ENCODE measurements around the gene SYTL3. TPM values are rescaled to one million over a fixed set of nuclear protein-coding genes. Genes with fewer than 3 reads are reported as not detected.

Gene SYTL3
- total and polyA plus RNA-seq, 2 of the 8 experiments (the other 6 are each of a cell fraction or from before 2014, with no cell fraction given) = 0.27 to 0.99 TPM

DNA sequence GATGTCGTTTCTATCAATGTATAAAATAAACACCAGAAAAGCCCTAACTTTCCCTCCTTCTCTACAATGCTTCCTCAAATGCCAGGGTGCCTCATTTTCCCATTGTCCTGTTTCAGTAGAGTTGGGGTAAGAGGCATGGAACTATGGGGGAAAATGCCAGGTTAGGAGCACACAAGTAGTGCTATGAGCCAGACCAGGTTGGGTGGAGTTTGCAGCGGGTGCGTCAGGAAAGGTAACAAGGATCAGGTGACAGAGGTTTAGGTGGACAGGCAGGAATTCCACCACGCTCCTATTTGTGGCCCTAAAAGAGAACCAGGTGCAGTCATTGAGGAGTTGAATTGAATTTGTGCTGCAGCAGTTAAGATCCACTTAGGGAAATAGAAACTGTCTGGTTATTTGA, 36.5 kb downstream of the SYTL3 start:
- Histone ChIP-seq H4K91ac (replicated peaks; ENCODE audit: insufficient read length, low read length) (no peak overlapping the region), H2BK20ac (ENCODE audit: low read length) (no peak overlapping the region), H3K23ac (ENCODE audit: insufficient read length) (no peak overlapping the region), H2BK15ac (ENCODE audit: low read length) (no peak overlapping the region), H3K14ac (ENCODE audit: insufficient read length) (no peak overlapping the region), H3K79me2 (ENCODE audit: control insufficient read depth in 1 of 2, insufficient read depth in 2 of 2, low read length in 2 of 2) (no peaks in the 10 kb centered on the region), H2BK5ac (ENCODE audit: low read depth, low read length) (no peak overlapping the region; the same call in 1 of the 2 replicates), H2AK5ac (ENCODE audit: low read depth, low read length) (no peak overlapping the region), H4K8ac (ENCODE audit: extremely low read depth, insufficient read depth, low read length) (no peak overlapping the region), H3K18ac (ENCODE audit: extremely low read depth, low read length) (no peak overlapping the region), H2BK12ac (ENCODE audit: low read depth, low read length) (no peak overlapping the region), H3K27me3 (replicated peaks in 1 of 4; ENCODE audit: control insufficient read depth in 3 of 4, extremely low read depth in 1 of 4, insufficient read depth in 3 of 4, low read length in 3 of 4) (no peaks in the 10 kb centered on the region), H3K4me3 (ENCODE audit: extremely low read depth in 1 of 4, insufficient read depth in 2 of 4, low read depth in 3 of 4, low read length in 4 of 4) (no peak overlapping the region), H3K4ac (replicated peaks; ENCODE audit: insufficient read length, low read depth, low read length) (no peak overlapping the region), H4K20me1 (replicated peaks in 1 of 2; ENCODE audit: control insufficient read depth in 1 of 2, insufficient read depth in 2 of 2, low read length in 2 of 2) (no peaks in the 10 kb centered on the region), H3K27ac (ENCODE audit: low read depth, low read length) (no peak overlapping the region), H2AFZ (ENCODE audit: low read length) (0 out of 2 replicates have a peak overlapping the region, but pooled peaks have one; percentile 48), H3K36me3 (ENCODE audit: control insufficient read depth in 2 of 4, insufficient read depth in 4 of 4, low read length in 3 of 4) (no peaks in the 10 kb centered on the region), H3K9me3 (ENCODE audit: insufficient read depth in 2 of 2, low read depth in 1 of 2, low read length in 1 of 2) (no peaks in the 10 kb centered on the region), H2BK120ac (replicated peaks; ENCODE audit: low read depth, low read length) (no peak overlapping the region), H3K9ac (replicated peaks in 1 of 4; ENCODE audit: extremely low read depth in 1 of 4, low read depth in 3 of 4, low read length in 3 of 4) (no peak overlapping the region), H3K23me2 (ENCODE audit: low read depth, low read length) (no peaks in the 10 kb centered on the region), H3K4me1 (replicated peaks in 1 of 4; ENCODE audit: control insufficient read depth in 3 of 4, insufficient read depth in 4 of 4, low read length in 3 of 4) (no peaks in the 10 kb centered on the region), H4K5ac (ENCODE audit: insufficient read length, low read depth, low read length) (no peak overlapping the region), H3K79me1 (ENCODE audit: low read depth, low read length) (no peaks in the 10 kb centered on the region), H3K56ac (replicated peaks; ENCODE audit: insufficient read length, low read depth, low read length) (no peak overlapping the region), H3K4me2 (ENCODE audit: insufficient read depth in 1 of 2, low read depth in 2 of 2, low read length in 2 of 2) (no peak overlapping the region)
- CTCF ChIA-PET (ENCODE audit: partially characterized antibody) = interaction anchor here (1.3 to 7.7 kb wide), 3 partner anchors 21 to 25 kb away, joined by 6 to 104 read pairs (median 17); no protein-coding TSS in a partner anchor
- WGBS, 2 experiments (ENCODE audit: extremely low coverage in 1 of 2, insufficient coverage in 1 of 2, insufficient read length in 1 of 2, insufficient replicate concordance in 2 of 2, low coverage in 1 of 2, low lambda C conversion rate in 2 of 2, missing lambda C conversion rate in 1 of 2) = 58% methylated on average over 4 of the region's 4 CpGs; no CpG with 5 or more reads in 1 of the 2 experiments
- TF ChIP-seq RXRA (IDR thresholded peaks at IDR 0.05; ENCODE audit: insufficient read depth, low read depth, low read length) (no peak), SRF (IDR thresholded peaks at IDR 0.05; ENCODE audit: low read depth, low read length) (no peak), TEAD4 (IDR thresholded peaks at IDR 0.05; ENCODE audit: low read depth, low read length) (peak; percentile 33; the same call in 1 of the 2 replicates), NRF1 (IDR thresholded peaks at IDR 0.05; ENCODE audit: low read depth, low read length) (no peak), EGR1 (IDR thresholded peaks at IDR 0.05; ENCODE audit: borderline replicate concordance, low read depth, low read length) (no peak)
- POLR2A ChIA-PET (ENCODE audit: partially characterized antibody) = no interaction called here
- DNase-seq (ENCODE audit: low read depth in 1 of 2, low spot score in 2 of 2) (no peak), FAIRE-seq (no peak)
